Activated naive CD8-positive, alpha-beta T cell treated with anti-CD3 and anti-CD28 coated beads, Interleukin-2, amount 10 ng/mL, durations not matched to agents 7 days and 5 days (primary cell): ENCODE measurements around the gene MARK2. TPM values are rescaled to one million over a fixed set of nuclear protein-coding genes. Genes with fewer than 3 reads are reported as not detected.
"Not testable (repeated sequence)": the region's sequence is repeated elsewhere in the genome, so short reads cannot be mapped to it uniquely, and the experiment has no call there.

ENCODE experiments used
- ATAC-seq: fragments of 150-1000 bp; cut with Tn5 transposase; one replicate; pipeline ENCODE4 v1.10.0; 2021; ENCODE audit warnings: low read depth, moderate library complexity
- POLR2A ChIA-PET: fragments of 350-600 bp; sonication (Branson Sonifier 250); formaldehyde crosslinking; loops from one replicate; lab custom pipeline; 2021; ENCODE audit warnings: antibody characterized with exemption; lab: Charles Lee
- DNase-seq: peaks from one replicate; pipeline ENCODE4 v3.0.0; 2021
- H3K27ac Mint-ChIP-seq: one replicate; pipeline ENCODE4 v1.8.0; 2022; ENCODE audit warnings: mild to moderate bottlenecking, mixed read lengths
- H3K27me3 Mint-ChIP-seq: one replicate; pipeline ENCODE4 v1.8.0; 2022; ENCODE audit warnings: mild to moderate bottlenecking, moderate library complexity, mixed read lengths
- H3K36me3 Mint-ChIP-seq: one replicate; pipeline ENCODE4 v1.8.0; 2021; ENCODE audit warnings: mild to moderate bottlenecking, mixed read lengths
- H3K4me1 Mint-ChIP-seq: one replicate; pipeline ENCODE4 v1.8.0; 2021; ENCODE audit warnings: mixed read lengths
- H3K4me3 Mint-ChIP-seq: one replicate; pipeline ENCODE4 v1.8.0; 2022; ENCODE audit warnings: mild to moderate bottlenecking, moderate library complexity, mixed read lengths
- H3K9me3 Mint-ChIP-seq: one replicate; pipeline ENCODE4 v1.8.0; 2021; ENCODE audit warnings: mixed read lengths
- total RNA-seq, 2 experiments: library from RNA; stranded (reverse); gene quantifications; one replicate each; pipeline ENCODE4 v1.2.3, GENCODE V29; 2021

The MARK2 gene
- total RNA-seq, result 10 to 100 TPM; 60.6 to 62.3 TPM

DNA sequence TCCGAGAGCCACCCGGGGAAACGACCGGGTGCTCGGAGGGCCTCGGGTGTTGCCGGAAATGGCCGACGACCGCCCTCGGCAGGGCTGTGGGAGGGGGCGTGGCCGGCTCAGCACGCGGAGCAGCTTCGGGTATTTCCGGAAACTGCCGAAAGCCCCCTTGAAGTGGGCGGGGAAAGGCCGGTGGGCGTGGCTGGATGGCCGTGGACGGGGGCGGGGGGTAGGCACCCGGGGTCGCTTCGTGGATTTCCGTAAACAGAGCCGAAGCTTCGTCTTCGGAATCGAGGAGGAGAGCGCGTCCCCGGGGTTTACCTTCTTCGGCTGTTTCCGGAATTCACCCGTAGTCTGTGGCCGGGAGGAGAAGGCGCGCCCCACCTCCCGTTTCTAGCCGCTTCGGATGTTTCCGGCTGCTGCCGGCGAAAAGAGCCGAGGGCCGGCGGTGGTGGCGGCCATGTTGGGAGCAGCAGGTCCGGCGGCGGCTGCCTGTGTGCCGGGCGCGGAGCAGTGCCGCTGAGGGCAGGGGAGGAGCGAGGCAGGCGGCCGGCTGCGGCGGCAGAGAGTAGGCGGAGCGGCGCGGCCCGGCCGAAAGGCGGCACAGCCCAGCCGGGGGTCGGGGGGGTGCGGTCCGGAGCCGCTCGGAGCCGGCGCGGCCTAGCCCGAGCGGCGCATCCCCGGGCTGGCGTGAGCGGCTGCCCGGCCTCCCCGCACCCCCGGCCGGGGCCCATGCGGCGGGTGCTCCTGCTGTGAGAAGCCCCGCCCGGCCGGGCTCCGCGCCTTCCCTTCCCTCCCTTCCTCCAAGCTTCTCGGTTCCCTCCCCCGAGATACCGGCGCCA lies at the start of gene MARK2:
MARK2 (plus strand) TSS at position 433 of the 830 bp plus-strand sequence; CDS start at position 830, 397 bp downstream.
- Mint-ChIP-seq H3K4me3 (peak within 1 kb of the TSS; percentile 93), H3K27ac (peak within 1 kb of the TSS; percentile 91), H3K4me1 (peaks cover 61% of the 10 kb centered on the region), H3K36me3 (peaks cover 25% of the 10 kb centered on the region), H3K27me3 (no peaks in the 10 kb centered on the region), H3K9me3 (no peaks in the 10 kb centered on the region)
- ATAC-seq (peak; percentile 89), DNase-seq (peak; percentile 100)
- POLR2A ChIA-PET, result interaction anchor here (0.6 to 3.4 kb wide), 18 partner anchors 11 to 433 kb away, joined by 3 to 22 read pairs (median 4); partner anchors contain the start of genes COX8A and NAA40

DNA sequence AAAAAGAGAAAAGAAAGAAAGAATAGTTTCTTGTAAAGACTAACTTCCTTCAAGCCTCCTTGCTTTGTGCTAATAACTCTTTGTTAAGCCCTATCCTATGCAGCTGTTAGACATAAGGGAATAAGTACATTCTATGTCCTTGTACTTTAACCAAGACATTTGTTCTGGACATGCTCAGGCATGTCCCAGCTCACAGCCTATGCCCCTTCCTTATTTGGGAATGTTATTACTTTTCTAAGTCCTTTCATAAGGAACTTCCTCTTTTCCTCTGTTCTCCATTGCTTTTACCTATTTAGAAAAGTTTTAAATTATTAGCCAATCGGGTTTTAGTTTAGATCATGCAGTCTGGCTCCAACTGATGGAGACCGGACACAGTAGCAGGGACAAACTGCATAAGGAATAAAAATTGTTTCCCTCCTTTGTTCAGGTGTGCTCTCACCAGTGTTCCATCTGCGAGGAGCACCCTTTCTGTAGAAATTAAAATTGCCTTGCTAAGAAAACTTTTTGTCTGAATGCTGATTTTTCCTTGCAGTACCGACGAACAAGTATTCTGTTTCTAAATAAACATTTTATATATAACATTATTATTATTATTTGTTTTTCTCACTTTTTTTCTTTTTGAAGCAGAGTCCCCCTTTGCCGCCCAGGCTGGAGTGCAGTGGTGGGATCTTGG lies 47.3 kb upstream of the MARK2 start:
- peaks cover 7% of the 10 kb centered on the region for H3K9me3 Mint-ChIP-seq
- H3K4me3 Mint-ChIP-seq, result no peak overlapping the region
- no peak overlapping the region for H3K27ac Mint-ChIP-seq
- POLR2A ChIA-PET, result no interaction called here
- peaks cover 8% of the 10 kb centered on the region for H3K36me3 Mint-ChIP-seq
- ATAC-seq (no peak), DNase-seq (no peak)
- H3K4me1 Mint-ChIP-seq, result no peaks in the 10 kb centered on the region
- H3K27me3 Mint-ChIP-seq, result peaks cover 3% of the 10 kb centered on the region

DNA sequence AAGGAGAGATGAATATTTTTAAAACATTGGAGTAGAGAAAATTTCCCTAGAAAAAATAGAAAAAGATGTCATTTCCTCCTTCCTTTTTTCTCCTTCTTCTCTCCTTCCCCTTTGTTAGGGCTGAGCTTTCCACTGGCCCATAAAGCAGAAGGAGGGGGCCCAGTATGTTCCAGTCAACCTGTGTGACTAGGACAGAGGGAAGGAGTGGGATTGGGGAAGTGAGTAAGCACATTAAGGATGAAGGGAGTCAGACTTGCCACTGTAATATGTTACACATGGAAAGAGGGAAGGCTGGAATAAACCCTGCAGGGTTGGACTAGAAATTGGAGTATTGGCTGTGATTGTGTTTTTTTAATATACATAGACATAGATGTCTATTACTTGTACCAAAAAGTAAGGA lies 45.7 kb upstream of the MARK2 start:
- POLR2A ChIA-PET, result interaction anchor here (0.5 kb wide), 1 partner anchor 16 kb away, joined by 3 read pairs; no protein-coding TSS in a partner anchor
- Mint-ChIP-seq H3K4me1 (no peaks in the 10 kb centered on the region), H3K36me3 (peaks cover 8% of the 10 kb centered on the region), H3K9me3 (peaks cover 7% of the 10 kb centered on the region), H3K27ac (no peak overlapping the region), H3K4me3 (no peak overlapping the region), H3K27me3 (peaks cover 1% of the 10 kb centered on the region)
- ATAC-seq (no peak), DNase-seq (no peak)

DNA sequence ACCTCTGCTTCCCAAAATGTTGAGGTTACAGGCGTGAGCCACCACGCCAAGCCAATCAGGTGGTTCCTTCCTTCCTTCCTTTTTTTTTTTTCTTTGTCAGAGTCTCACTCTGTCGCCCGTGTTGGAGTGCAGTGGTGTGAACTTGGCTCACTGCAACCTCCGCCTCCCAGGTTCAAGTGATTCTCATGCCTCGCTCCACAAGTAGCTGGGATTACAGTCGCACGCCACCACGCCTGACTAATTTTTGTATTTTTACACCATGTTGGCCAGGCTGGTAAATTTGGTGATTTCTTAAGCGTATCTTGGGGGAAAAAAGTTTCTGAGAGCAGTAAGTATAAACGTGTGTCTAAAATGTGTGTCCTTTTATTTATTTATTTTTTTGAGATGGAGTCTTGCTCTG lies 43.8 kb upstream of the MARK2 start:
- Mint-ChIP-seq H3K27me3 (peaks cover 5% of the 10 kb centered on the region), H3K9me3 (peaks cover 7% of the 10 kb centered on the region), H3K4me3 (no peak overlapping the region), H3K27ac (no peak overlapping the region), H3K4me1 (no peaks in the 10 kb centered on the region), H3K36me3 (peaks cover 8% of the 10 kb centered on the region)
- DNase-seq (no peak), ATAC-seq (no peak)
- POLR2A ChIA-PET, result no interaction called here

DNA sequence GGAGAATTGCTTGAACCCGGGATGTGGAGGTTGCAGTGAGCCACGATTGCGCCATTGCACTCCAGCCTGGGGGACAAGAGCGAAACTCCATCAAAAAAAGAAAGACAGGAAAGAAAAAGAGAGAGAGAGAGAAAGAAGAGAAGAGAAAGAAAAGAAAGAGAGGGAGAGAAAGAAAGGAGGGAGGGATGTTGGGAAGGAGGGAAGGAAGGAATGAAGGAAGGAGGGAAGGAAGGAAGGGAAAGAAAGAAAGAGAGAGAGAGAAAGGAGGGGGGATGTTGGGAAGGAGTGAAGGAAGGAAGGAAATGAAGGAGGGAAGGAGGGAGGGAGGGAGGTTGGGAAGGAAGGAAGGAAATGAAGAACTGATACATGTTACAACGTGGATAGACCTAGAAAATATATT lies 38.0 kb upstream of the MARK2 start:
- no peak overlapping the region for H3K27ac Mint-ChIP-seq
- H3K36me3 Mint-ChIP-seq, result no peaks in the 10 kb centered on the region
- H3K4me3 Mint-ChIP-seq, result no peak overlapping the region
- no peaks in the 10 kb centered on the region for H3K4me1 Mint-ChIP-seq
- no peaks in the 10 kb centered on the region for H3K9me3 Mint-ChIP-seq
- POLR2A ChIA-PET, result no interaction called here
- H3K27me3 Mint-ChIP-seq, result peaks cover 14% of the 10 kb centered on the region
- ATAC-seq (no peak), DNase-seq (no peak)

DNA sequence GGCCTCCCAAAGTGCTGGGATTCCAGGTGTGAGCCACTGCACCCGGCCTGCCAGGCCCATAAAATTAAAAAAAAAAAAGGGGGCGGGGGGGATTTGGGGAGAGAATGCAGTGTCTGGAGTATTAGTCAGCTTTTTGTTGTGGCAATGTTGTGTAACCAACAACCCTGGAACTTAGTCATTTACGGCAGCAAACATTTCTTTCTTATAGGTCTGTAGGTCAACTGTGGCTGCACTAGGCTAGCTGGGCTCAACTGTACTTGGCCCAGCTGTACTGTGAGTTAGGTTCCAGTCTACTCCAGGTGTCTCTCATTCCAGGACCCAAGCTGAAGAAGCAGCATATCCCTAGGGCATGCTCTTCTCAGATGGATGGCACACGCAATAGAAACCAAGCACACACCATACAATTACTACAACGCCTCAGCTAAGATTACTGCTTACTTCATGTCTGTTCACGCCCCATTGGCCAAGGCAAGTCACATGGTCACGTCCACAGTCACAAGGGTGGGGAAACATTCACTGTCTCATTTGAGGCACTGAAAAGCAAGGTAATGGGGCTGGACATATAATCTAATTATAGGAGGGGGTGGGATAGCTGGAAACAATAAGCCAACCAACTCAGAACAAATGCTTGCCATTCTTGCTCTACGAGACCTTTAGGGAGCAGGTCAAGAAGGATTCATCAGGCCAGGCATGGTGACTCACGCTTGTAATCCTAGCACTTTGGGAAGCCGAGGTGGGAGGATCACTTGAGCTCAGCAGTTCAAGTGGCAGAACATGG lies 36.1 kb upstream of the MARK2 start:
- Mint-ChIP-seq H3K4me1 (no peaks in the 10 kb centered on the region), H3K36me3 (no peaks in the 10 kb centered on the region), H3K27ac (no peak overlapping the region), H3K4me3 (no peak overlapping the region), H3K27me3 (peaks cover 14% of the 10 kb centered on the region), H3K9me3 (no peaks in the 10 kb centered on the region)
- DNase-seq (no peak), ATAC-seq (no peak)
- POLR2A ChIA-PET, result no interaction called here

DNA sequence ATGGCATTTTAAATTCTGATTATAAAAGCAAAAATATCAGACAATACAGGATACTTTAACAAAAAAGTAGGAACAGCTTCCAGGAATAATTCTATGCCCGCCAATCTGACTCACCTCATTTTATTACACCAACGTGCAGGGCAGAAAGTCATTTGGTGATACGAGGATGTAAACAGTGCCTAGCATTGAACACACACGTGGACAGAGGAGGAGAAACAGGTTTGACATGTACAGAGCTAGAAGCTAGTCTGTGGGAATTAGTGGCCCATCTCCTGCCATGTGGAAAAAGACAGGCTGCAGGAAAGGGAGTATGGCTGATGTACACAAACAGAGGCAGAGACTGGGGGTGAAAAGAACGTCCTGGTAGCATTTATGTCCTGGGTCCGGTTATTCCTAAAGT lies 34.7 kb upstream of the MARK2 start:
- Mint-ChIP-seq H3K4me1 (no peaks in the 10 kb centered on the region), H3K36me3 (no peaks in the 10 kb centered on the region), H3K4me3 (no peak overlapping the region), H3K9me3 (no peaks in the 10 kb centered on the region), H3K27me3 (peaks cover 9% of the 10 kb centered on the region), H3K27ac (no peak overlapping the region)
- ATAC-seq (no peak), DNase-seq (no peak)
- POLR2A ChIA-PET, result no interaction called here

DNA sequence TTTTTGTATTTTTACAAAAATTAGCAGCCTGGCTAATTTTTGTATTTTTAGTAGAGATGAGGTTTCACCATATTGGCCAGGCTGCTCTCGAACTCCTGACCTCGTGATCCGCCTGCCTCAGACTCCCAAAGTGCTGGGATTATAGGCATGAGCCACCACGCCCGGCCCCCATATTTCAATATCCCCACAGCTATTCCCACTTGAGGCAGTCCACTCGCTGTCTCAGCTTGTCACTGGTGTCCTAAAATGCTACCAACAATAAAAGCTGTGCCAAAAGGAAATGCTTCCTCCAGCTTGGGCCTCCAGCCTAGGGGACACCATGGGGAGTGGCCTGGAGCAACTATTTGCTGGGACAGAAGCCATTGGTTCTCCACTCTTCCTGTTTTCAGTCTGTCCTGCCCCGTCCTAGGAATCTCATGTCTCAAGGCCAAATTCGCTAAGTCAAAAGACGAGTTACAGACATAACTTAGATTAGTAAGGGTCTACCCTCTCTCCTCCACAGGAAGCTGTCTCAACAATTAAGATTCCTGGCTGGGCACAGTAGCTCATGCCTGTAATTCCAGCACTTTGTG lies 33.0 kb upstream of the MARK2 start:
- Mint-ChIP-seq H3K27me3 (peaks cover 3% of the 10 kb centered on the region), H3K4me1 (peaks cover 2% of the 10 kb centered on the region), H3K27ac (no peak overlapping the region), H3K4me3 (no peak overlapping the region), H3K36me3 (no peaks in the 10 kb centered on the region), H3K9me3 (no peaks in the 10 kb centered on the region)
- POLR2A ChIA-PET, result no interaction called here
- DNase-seq (no peak), ATAC-seq (no peak)

DNA sequence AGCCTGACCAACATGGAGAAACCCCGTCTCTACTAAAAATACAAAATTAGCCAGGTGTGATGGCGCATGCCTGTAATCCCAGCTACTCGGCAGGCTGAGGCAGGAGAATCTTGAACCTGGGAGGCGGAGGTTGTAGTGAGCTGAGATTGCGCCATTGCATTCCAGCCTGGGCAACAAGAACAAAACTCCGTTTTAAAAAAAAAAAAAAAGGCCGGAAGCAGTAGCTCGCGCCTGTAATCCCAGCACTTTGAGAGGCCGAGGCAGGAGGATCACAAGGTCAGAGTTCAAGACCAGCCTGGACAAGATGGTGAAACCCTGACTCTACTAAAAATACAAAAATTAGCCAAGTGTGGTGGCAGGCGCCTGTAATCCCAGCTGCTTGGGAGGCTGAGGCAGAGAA lies 28.5 kb upstream of the MARK2 start:
- not testable (repeated sequence) for H3K27me3 Mint-ChIP-seq, H3K27ac Mint-ChIP-seq, DNase-seq, H3K4me3 Mint-ChIP-seq, ATAC-seq, H3K9me3 Mint-ChIP-seq, H3K36me3 Mint-ChIP-seq
- H3K4me1 Mint-ChIP-seq, result peaks cover 24% of the 10 kb centered on the region
- POLR2A ChIA-PET, result interaction anchor here (0.6 to 1.1 kb wide), 2 partner anchors 96 to 185 kb away, joined by 3 to 4 read pairs; no protein-coding TSS in a partner anchor

DNA sequence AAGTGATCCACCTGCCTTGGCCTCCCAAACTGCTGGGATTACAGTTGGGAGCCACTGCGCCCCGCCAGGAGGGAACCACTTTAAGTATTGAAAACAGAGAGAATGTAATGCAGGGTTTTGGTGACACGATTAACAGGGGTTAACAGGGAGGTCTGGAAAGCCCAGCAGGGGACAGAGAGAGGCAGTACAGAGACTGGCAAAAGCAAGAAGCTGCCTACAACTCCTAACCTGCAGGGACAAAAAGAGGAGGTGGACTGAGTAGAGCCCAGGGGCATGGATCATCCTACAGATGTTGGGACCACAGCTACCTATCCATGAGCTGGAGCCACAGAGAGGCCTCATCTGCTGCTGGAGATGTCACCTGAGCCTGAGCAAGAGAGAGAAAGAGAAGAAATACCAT lies 27.4 kb upstream of the MARK2 start:
- Mint-ChIP-seq H3K4me1 (peaks cover 32% of the 10 kb centered on the region), H3K4me3 (no peak overlapping the region), H3K36me3 (peaks cover 13% of the 10 kb centered on the region), H3K9me3 (no peaks in the 10 kb centered on the region), H3K27ac (no peak overlapping the region), H3K27me3 (no peaks in the 10 kb centered on the region)
- ATAC-seq, result no peak
- DNase-seq, result no peak
- POLR2A ChIA-PET, result interaction anchor here (1.1 kb wide), 1 partner anchor 183 kb away, joined by 4 read pairs; no protein-coding TSS in a partner anchor

DNA sequence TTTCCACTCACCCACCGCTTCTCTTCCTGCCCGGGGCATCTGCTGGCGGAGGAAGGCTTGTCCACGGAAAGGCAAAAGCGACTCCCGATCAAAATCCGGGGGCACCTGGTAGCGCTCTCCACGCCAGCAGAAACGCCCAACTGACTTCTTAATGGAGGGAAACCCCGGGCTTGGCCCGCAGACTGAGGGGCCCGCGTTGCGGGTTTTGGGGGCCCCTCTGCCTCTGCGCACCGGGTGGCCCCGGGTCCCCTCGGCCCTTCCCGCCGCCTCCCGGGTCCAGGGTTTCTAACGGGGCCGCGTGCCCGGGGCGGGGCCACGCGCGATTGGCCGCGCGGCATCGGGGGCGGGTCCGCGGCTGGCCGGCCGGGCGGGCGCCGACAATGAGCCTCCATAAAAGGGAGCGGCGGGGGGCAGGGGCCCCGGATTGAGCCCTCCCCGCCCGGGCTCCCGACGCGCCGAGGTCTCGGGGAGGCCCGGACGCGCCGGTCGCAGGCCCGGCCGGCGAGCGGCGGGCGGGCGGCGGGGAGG lies 25.8 kb upstream of the MARK2 start, which contains the start of gene SPINDOC:
SPINDOC (plus strand) TSS at position 422 of the 528 bp plus-strand sequence. CDS start 231 bp downstream, outside the sequence.
- Mint-ChIP-seq H3K4me3 (peak within 1 kb of the TSS; percentile 85), H3K9me3 (no peaks in the 10 kb centered on the region), H3K4me1 (peaks cover 37% of the 10 kb centered on the region), H3K27ac (peak within 1 kb of the TSS; percentile 67), H3K27me3 (no peaks in the 10 kb centered on the region), H3K36me3 (peaks cover 22% of the 10 kb centered on the region)
- DNase-seq (peak; percentile 87), ATAC-seq (peak; percentile 86)
- POLR2A ChIA-PET, result interaction anchor here (0.7 kb wide), 1 partner anchor 167 kb away, joined by 3 read pairs; no protein-coding TSS in a partner anchor

DNA sequence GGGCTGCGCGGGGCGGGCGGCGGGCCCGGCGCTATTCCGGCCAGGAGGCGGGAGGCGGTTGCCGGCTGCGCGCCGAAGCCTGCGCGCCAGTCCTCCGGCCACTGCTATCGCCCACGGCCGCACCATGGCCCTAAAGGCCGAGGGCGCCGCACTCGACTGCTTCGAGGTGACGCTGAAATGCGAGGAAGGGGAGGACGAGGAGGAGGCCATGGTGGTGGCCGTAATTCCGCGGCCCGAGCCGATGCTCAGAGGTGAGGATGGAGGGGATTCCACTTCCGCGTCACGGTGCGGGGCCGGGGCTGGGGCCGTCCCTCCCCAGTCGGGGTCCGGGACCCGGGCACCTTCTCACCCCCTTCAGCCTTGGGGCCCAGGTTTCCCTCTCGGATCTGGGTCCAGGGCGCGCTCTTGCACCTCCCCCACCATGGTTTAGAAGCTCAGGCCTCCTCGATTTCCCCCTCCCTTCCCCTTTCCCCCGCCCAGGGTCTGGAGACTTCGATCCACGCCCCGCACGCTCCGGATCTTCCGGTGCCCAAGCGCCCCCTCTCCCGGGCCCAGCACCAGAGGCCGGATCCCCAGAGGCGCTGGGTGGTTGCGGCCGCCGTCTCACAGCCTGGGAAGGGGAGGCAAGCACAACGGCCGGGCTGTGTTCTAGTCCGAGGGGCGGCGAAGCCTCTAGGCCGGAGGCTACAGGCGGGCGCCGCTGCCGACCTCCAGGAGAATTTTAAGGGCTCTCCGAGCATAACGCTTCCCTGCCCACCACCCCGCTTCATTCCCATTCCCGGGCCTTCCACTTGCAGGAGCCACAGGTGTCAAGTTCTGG lies 25.1 kb upstream of the MARK2 start:
- POLR2A ChIA-PET, result interaction anchor here (0.6 kb wide), 2 partner anchors 25 to 46 kb away, joined by 3 to 4 read pairs; no protein-coding TSS in a partner anchor
- Mint-ChIP-seq H3K4me1 (peaks cover 37% of the 10 kb centered on the region), H3K9me3 (no peaks in the 10 kb centered on the region), H3K36me3 (peaks cover 22% of the 10 kb centered on the region), H3K27ac (peak overlapping the region; percentile 67), H3K4me3 (peak overlapping the region; percentile 85), H3K27me3 (no peaks in the 10 kb centered on the region)
- DNase-seq, result peak; percentile 65
- ATAC-seq, result peak; percentile 60
